Ascending aorta (tissue), 2 donors: ENCODE measurements around the gene MRO. TPM values are rescaled to one million over a fixed set of nuclear protein-coding genes. Genes with fewer than 3 reads are reported as not detected.

ENCODE experiments used
- DNase-seq, 2 donors: peaks; one replicate each; pipeline ENCODE4 v3.0.0-alpha.2; 2019; ENCODE audit warnings: low spot score in 2 of 2
- H3K27ac ChIP-seq, 2 donors: fragments of 200-600 bp; sonication (generic); one replicate each; pipeline ENCODE4 v1.5.1; 2016 to 2017; ENCODE audit warnings: mild to moderate bottlenecking in 1 of 2
- H3K27me3 ChIP-seq: fragments of 200-600 bp; sonication (generic); one replicate; pipeline ENCODE4 v1.5.1; 2017
- H3K36me3 ChIP-seq, 2 donors: fragments of 200-600 bp; sonication (generic); one replicate each; pipeline ENCODE4 v1.5.1; 2016
- H3K4me1 ChIP-seq, 2 donors: fragments of 200-600 bp; sonication (generic); one replicate each; pipeline ENCODE4 v1.5.1; 2016 to 2017; ENCODE audit warnings: mild to moderate bottlenecking in 1 of 2
- H3K4me3 ChIP-seq, 2 donors: fragments of 200-600 bp; sonication (generic); one replicate each; pipeline ENCODE4 v1.5.1; 2016 to 2017; ENCODE audit warnings: mild to moderate bottlenecking in 1 of 2
- H3K9me3 ChIP-seq, 2 donors: fragments of 200-600 bp; sonication (generic); one replicate each; pipeline ENCODE4 v1.5.1; 2016
- intact Hi-C: fragments of 100-400 bp; cut with DNase I; formaldehyde crosslinking; loops from one replicate; pipeline ENCODE4 v1.15.1; 2023
- total RNA-seq: library from RNA; depleted of rRNA; stranded (reverse); fragments of >200 nt; gene quantifications from one replicate; pipeline ENCODE4 v1.1.0, GENCODE V29; 2016
- TF ChIP-seq, protein P1 (sequence below), 3 experiments: fragments of 200-600 bp in 2 of 3; fragments of 450-650 bp in 1 of 3; sonication (generic) in 2 of 3; IDR thresholded peaks; one replicate each; pipeline ENCODE4 v1.5.1; 2016 to 2019; ENCODE audit warnings: antibody characterized with exemption in 3 of 3, mild to moderate bottlenecking in 1 of 3, moderate library complexity in 1 of 3

The MRO gene
- total RNA-seq, 1 donor from 2014 or later: 1.4 TPM

- intact Hi-C loops: loop anchor here (2.0 to 5.0 kb wide), 3 partner anchors 56 to 376 kb away; partner anchors contain the start of genes ME2 and MEX3C
- DNase-seq: no peak
- Histone ChIP-seq H3K4me3 (no peak overlapping the region), H3K36me3 (no peaks in the 10 kb centered on the region), H3K9me3 (no peaks in the 10 kb centered on the region), H3K27ac (no peak overlapping the region), H3K27me3 (no peaks in the 10 kb centered on the region), H3K4me1 (peaks cover 0 to 6% of the 10 kb centered on the region in 2 donors)
- TF ChIP-seq, protein P1, sequence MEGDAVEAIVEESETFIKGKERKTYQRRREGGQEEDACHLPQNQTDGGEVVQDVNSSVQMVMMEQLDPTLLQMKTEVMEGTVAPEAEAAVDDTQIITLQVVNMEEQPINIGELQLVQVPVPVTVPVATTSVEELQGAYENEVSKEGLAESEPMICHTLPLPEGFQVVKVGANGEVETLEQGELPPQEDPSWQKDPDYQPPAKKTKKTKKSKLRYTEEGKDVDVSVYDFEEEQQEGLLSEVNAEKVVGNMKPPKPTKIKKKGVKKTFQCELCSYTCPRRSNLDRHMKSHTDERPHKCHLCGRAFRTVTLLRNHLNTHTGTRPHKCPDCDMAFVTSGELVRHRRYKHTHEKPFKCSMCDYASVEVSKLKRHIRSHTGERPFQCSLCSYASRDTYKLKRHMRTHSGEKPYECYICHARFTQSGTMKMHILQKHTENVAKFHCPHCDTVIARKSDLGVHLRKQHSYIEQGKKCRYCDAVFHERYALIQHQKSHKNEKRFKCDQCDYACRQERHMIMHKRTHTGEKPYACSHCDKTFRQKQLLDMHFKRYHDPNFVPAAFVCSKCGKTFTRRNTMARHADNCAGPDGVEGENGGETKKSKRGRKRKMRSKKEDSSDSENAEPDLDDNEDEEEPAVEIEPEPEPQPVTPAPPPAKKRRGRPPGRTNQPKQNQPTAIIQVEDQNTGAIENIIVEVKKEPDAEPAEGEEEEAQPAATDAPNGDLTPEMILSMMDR (IDR thresholded peaks at IDR 0.05): no peak
These were observed 1.2 kb upstream of the MRO start for GRCh38 chr18:50820901-50821520.

DNA sequence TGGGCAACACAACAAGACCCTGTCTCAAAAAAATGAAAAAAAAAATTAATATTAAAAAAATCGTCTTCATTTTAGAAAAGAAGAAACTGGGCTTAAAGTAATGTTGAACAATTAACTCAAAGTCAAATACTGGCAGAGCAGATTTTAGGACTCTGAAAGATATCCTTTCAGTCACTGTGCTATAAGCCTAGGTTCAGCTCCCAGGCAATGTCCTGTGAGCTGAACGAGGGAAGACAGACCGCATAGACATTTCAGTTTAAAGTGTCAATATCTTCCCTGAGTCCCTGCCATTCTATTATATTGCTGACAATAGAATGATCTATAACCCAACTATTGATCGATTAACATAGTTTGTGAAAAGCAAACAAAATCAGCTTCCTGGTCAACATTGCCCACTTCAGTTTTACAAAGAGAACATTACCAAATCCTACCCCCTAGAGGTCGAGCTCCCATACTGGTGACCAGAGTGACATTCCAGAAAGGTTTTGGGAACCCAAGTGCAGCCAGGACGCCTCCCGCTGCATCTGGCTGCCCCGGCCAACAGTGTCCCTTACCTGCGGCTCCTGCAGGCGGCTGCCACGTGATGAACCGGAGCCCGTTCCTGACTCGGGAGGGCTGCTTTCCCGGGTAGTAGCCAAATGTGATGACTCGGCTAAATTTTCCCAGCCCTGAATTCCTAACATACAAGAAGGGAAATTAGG, 639 bp downstream of the MRO start:
- no peaks in the 10 kb centered on the region for H3K9me3 ChIP-seq
- H3K27ac ChIP-seq: no peak overlapping the region
- intact Hi-C loops: loop anchor here (5.0 kb wide), 1 partner anchor 203 kb away; no protein-coding TSS in a partner anchor
- DNase-seq: no peak
- H3K4me3 ChIP-seq: peak overlapping the region; percentile 42 to 55
- TF ChIP-seq, protein P1 (IDR thresholded peaks at IDR 0.05): no peak
- H3K36me3 ChIP-seq: no peaks in the 10 kb centered on the region
- H3K27me3 ChIP-seq: no peaks in the 10 kb centered on the region
- peaks cover 0 to 6% of the 10 kb centered on the region in 2 donors for H3K4me1 ChIP-seq

GRCh38 chr18:50816419-50817166, 3.2 kb downstream of the MRO start:
- H3K9me3 ChIP-seq: no peaks in the 10 kb centered on the region
- H3K4me3 ChIP-seq: no peak overlapping the region
- TF ChIP-seq, protein P1 (IDR thresholded peaks at IDR 0.05): no peak
- no peaks in the 10 kb centered on the region for H3K36me3 ChIP-seq
- no peaks in the 10 kb centered on the region for H3K27me3 ChIP-seq
- peaks cover 0 to 6% of the 10 kb centered on the region in 2 donors for H3K4me1 ChIP-seq
- DNase-seq: no peak
- H3K27ac ChIP-seq: no peak overlapping the region
- intact Hi-C loops: loop anchor here (5.0 kb wide), 1 partner anchor 206 kb away; no protein-coding TSS in a partner anchor

- no peaks in the 10 kb centered on the region for H3K9me3 ChIP-seq
- TF ChIP-seq, protein P1 (IDR thresholded peaks at IDR 0.05): no peak
- no peaks in the 10 kb centered on the region for H3K36me3 ChIP-seq
- no peak overlapping the region for H3K4me3 ChIP-seq
- peaks cover 0 to 1% of the 10 kb centered on the region in 2 donors for H3K4me1 ChIP-seq
- no peak overlapping the region for H3K27ac ChIP-seq
- intact Hi-C loops: no loop called here
- no peak for DNase-seq
- H3K27me3 ChIP-seq: no peaks in the 10 kb centered on the region
These were observed 5.4 kb downstream of the MRO start for GRCh38 chr18:50814395-50814794.

- no peaks in the 10 kb centered on the region for H3K4me1 ChIP-seq
- no peaks in the 10 kb centered on the region for H3K9me3 ChIP-seq
- no peak for DNase-seq
- H3K4me3 ChIP-seq: no peak overlapping the region
- intact Hi-C loops: no loop called here
- H3K27ac ChIP-seq: no peak overlapping the region
- TF ChIP-seq, protein P1 (IDR thresholded peaks at IDR 0.05): no peak
- H3K36me3 ChIP-seq: no peaks in the 10 kb centered on the region
- no peaks in the 10 kb centered on the region for H3K27me3 ChIP-seq
These were observed 6.5 kb downstream of the MRO start for GRCh38 chr18:50813353-50813752.
